ENCODE measurements around the gene ADA.

DNA sequence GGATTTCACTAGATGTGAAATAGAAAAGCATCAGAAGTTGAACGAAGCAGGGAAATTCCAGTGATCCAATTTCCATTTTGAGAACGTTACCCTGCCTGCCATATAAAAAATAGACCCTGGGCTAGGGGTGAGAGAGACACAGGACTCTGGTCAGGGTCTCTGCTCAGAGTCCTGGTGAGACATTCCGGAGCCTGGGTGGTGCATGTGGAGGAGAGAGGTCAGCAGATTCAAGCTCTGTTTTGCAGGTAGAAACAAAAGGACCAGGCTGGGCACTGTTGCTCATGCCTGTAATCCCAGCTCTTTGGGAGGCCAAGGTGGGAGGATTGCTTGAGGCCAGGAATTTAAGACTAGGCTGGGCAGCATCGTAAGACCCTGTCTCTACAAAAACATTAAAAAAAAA is 51.2 kb downstream of the ADA start:
- TF ChIP-seq, protein P1, sequence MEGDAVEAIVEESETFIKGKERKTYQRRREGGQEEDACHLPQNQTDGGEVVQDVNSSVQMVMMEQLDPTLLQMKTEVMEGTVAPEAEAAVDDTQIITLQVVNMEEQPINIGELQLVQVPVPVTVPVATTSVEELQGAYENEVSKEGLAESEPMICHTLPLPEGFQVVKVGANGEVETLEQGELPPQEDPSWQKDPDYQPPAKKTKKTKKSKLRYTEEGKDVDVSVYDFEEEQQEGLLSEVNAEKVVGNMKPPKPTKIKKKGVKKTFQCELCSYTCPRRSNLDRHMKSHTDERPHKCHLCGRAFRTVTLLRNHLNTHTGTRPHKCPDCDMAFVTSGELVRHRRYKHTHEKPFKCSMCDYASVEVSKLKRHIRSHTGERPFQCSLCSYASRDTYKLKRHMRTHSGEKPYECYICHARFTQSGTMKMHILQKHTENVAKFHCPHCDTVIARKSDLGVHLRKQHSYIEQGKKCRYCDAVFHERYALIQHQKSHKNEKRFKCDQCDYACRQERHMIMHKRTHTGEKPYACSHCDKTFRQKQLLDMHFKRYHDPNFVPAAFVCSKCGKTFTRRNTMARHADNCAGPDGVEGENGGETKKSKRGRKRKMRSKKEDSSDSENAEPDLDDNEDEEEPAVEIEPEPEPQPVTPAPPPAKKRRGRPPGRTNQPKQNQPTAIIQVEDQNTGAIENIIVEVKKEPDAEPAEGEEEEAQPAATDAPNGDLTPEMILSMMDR (conservative IDR thresholded peaks at IDR 0.05; ENCODE audit: low read length): no peak
- TF ChIP-seq EZH2phosphoT487 (IDR thresholded peaks at IDR 0.05; ENCODE audit: borderline replicate concordance): no peak
